NB4 (cell line): ENCODE data around the gene OBP2B.

Source experiments
- POLR2A ChIP-seq: IDR thresholded peaks from 2 replicates; pipeline ENCODE4 v1.6.1; 2011; ENCODE audit warnings: mild to moderate bottlenecking; ENCODE audit not compliant: insufficient read length; ENCODE audit errors: extremely low read depth
- TF ChIP-seq, protein P1 (sequence below): IDR thresholded peaks from one replicate; pipeline ENCODE4 v1.5.1; 2012; ENCODE audit warnings: low read depth, low read length

DNA sequence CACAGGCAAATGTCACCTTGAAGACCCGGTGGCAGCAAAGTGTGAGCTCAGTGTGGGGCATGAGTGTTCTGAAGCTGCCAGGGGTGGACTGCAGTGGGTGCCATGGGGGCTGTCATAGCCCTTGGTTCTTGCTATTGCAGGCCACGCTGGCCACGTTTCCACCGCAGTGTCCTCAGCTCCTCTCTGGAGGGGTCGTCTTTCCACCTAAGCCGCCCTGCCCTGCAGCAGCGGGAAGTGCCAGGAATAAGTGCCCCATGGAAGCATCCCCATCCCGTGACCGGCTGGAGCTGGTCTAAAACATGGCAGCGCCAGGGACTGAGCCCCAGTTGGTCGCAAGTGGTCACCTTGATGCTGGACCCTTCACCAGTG is 6.9 kb downstream of the OBP2B start:
- no peak for TF ChIP-seq POLR2A
- TF ChIP-seq, protein P1, sequence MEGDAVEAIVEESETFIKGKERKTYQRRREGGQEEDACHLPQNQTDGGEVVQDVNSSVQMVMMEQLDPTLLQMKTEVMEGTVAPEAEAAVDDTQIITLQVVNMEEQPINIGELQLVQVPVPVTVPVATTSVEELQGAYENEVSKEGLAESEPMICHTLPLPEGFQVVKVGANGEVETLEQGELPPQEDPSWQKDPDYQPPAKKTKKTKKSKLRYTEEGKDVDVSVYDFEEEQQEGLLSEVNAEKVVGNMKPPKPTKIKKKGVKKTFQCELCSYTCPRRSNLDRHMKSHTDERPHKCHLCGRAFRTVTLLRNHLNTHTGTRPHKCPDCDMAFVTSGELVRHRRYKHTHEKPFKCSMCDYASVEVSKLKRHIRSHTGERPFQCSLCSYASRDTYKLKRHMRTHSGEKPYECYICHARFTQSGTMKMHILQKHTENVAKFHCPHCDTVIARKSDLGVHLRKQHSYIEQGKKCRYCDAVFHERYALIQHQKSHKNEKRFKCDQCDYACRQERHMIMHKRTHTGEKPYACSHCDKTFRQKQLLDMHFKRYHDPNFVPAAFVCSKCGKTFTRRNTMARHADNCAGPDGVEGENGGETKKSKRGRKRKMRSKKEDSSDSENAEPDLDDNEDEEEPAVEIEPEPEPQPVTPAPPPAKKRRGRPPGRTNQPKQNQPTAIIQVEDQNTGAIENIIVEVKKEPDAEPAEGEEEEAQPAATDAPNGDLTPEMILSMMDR = no peak
